Left lung (tissue), 10 donors: ENCODE measurements around the gene TAS2R20. TPM values are rescaled to one million over a fixed set of nuclear protein-coding genes. Genes with fewer than 3 reads are reported as not detected.

Experiments
- ATAC-seq: fragments of 200-7000 bp; cut with Tn5 transposase; one replicate; pipeline ENCODE4 v1.9.1; 2020; ENCODE audit warnings: moderate library complexity
- DNase-seq, 4 donors: peaks; one replicate each; pipeline ENCODE4 v3.0.0-alpha.2; 2013 to 2020
- H3K27ac ChIP-seq, 2 donors: fragments of 200-600 bp; sonication (generic) in 1 of 2; one replicate each; pipeline versions ENCODE4 v1.5.0 to v1.8.0; 2020 to 2021
- H3K27me3 ChIP-seq, 2 donors: fragments of 200-600 bp; sonication (generic) in 1 of 2; one replicate each; pipeline versions ENCODE4 v1.5.0 to v1.8.0; 2020 to 2021
- H3K36me3 ChIP-seq, 2 donors: fragments of 200-600 bp; sonication (generic) in 1 of 2; one replicate each; pipeline versions ENCODE4 v1.5.0 to v1.8.0; 2020 to 2021
- H3K4me1 ChIP-seq, 2 donors: fragments of 200-600 bp; one replicate each; pipeline ENCODE4 v1.8.0; 2021
- H3K4me3 ChIP-seq, 2 donors: fragments of 200-600 bp; sonication (generic) in 1 of 2; one replicate each; pipeline versions ENCODE4 v1.5.0 to v1.8.0; 2020 to 2021; ENCODE audit warnings: mild to moderate bottlenecking in 1 of 2
- H3K9me3 ChIP-seq, 2 donors: fragments of 200-600 bp; sonication (generic) in 1 of 2; one replicate each; pipeline versions ENCODE4 v1.5.0 to v1.8.0; 2020 to 2021
- CTCF ChIP-seq, 2 donors: fragments of 200-600 bp; sonication (generic) in 1 of 2; IDR thresholded peaks; one replicate each; pipeline versions ENCODE4 v1.5.0 to v1.8.0; 2021; ENCODE audit warnings: antibody characterized with exemption in 2 of 2
- intact Hi-C, 2 donors: fragments of 100-400 bp; cut with DNase I; formaldehyde crosslinking; loops; one replicate each; pipeline versions ENCODE4 v1.11.2 to v1.14.2; 2022
- polyA plus RNA-seq, 6 donors: library from polyadenylated mRNA; unstranded; fragments of 120-200 nt; gene quantifications; one replicate each; pipeline ENCODE4 v1.2.1, GENCODE V29; 2013; ENCODE audit not compliant: insufficient read length in 6 of 6
- total RNA-seq, 2 donors: library from RNA; stranded (reverse); fragmentation: NEBNext Ultra II Directional; extraction: Animal tissue kit (Norgen Biotek cat#: 25700); gene quantifications; one replicate each; pipeline ENCODE4 v1.2.1, GENCODE V29; 2021
- donor health status: DM: no; HTN: yes; CAD: no.
- donor health status: DM: no; HTN: no; CAD: no.

The TAS2R20 gene
- total and polyA plus RNA-seq, 8 donors: 1.6 to 3.6 (median 3.0) TPM

- Histone ChIP-seq H3K9me3 (no peaks in the 10 kb centered on the region), H3K27me3 (no peaks in the 10 kb centered on the region), H3K27ac (no peak overlapping the region), H3K36me3 (no peaks in the 10 kb centered on the region), H3K4me3 (no peak overlapping the region), H3K4me1 (no peaks in the 10 kb centered on the region)
- intact Hi-C loops: no loop called here
- TF ChIP-seq CTCF (IDR thresholded peaks at IDR 0.05): no peak
- DNase-seq (no peak), ATAC-seq (no peak)
These were observed 32.6 kb downstream of the TAS2R20 start for GRCh38 chr12:10965476-10965875.

GRCh38 chr12:10960211-10960610 is 37.9 kb downstream of the TAS2R20 start:
- Histone ChIP-seq H3K4me3 (no peak overlapping the region), H3K4me1 (no peaks in the 10 kb centered on the region), H3K27me3 (no peaks in the 10 kb centered on the region), H3K36me3 (no peaks in the 10 kb centered on the region), H3K27ac (no peak overlapping the region), H3K9me3 (peaks cover 0 to 12% of the 10 kb centered on the region in 2 donors)
- intact Hi-C loops: no loop called here
- DNase-seq (no peak), ATAC-seq (no peak)
- no peak for TF ChIP-seq CTCF (IDR thresholded peaks at IDR 0.05)

GRCh38 chr12:10959804-10960203 is 38.3 kb downstream of the TAS2R20 start:
- Histone ChIP-seq H3K9me3 (peaks cover 0 to 12% of the 10 kb centered on the region in 2 donors), H3K4me1 (no peaks in the 10 kb centered on the region), H3K4me3 (no peak overlapping the region), H3K36me3 (no peaks in the 10 kb centered on the region), H3K27me3 (no peaks in the 10 kb centered on the region), H3K27ac (no peak overlapping the region)
- ATAC-seq (no peak), DNase-seq (peak in 1 of 4 donors; percentile 26)
- no peak for TF ChIP-seq CTCF (IDR thresholded peaks at IDR 0.05)
- intact Hi-C loops: no loop called here

- DNase-seq: no peak
- Histone ChIP-seq H3K27me3 (no peaks in the 10 kb centered on the region), H3K36me3 (no peaks in the 10 kb centered on the region), H3K9me3 (peaks cover 0 to 16% of the 10 kb centered on the region in 2 donors), H3K4me3 (no peak overlapping the region), H3K27ac (no peak overlapping the region), H3K4me1 (no peaks in the 10 kb centered on the region)
- intact Hi-C loops: no loop called here
- no peak for ATAC-seq
- TF ChIP-seq CTCF (IDR thresholded peaks at IDR 0.05): no peak
These were observed 40.4 kb downstream of the TAS2R20 start for GRCh38 chr12:10957741-10958140.

- Histone ChIP-seq H3K27me3 (no peaks in the 10 kb centered on the region), H3K4me1 (no peaks in the 10 kb centered on the region), H3K36me3 (no peaks in the 10 kb centered on the region), H3K27ac (no peak overlapping the region), H3K4me3 (no peak overlapping the region), H3K9me3 (peaks cover 0 to 22% of the 10 kb centered on the region in 2 donors)
- ATAC-seq (no peak), DNase-seq (no peak)
- intact Hi-C loops: no loop called here
- TF ChIP-seq CTCF (IDR thresholded peaks at IDR 0.05): no peak
These were observed 42.0 kb downstream of the TAS2R20 start for GRCh38 chr12:10956085-10956484.
